Endothelial cell of umbilical vein (primary cell): ENCODE measurements around the gene LMBRD1. TPM values are rescaled to one million over a fixed set of nuclear protein-coding genes. Genes with fewer than 3 reads are reported as not detected.

Experiments
- BruUV-seq: library from RNA; stranded (reverse); fragments of 400-500 nt; replicated peaks from 2 replicates; lab custom pipeline; 2021; lab: Mats Ljungman, UMichigan
- CTCF ChIA-PET: fragments of 300-600, 350-600 bp; sonication (Branson Sonifier 250); formaldehyde crosslinking; loops from one replicate; lab custom pipeline; 2021; ENCODE audit warnings: antibody characterized with exemption, inconsistent platforms; lab: Charles Lee
- POLR2A ChIA-PET: fragments of 300-600, 350-600 bp; sonication (Branson Sonifier 250); formaldehyde crosslinking; loops from one replicate; lab custom pipeline; 2021; ENCODE audit warnings: antibody characterized with exemption, inconsistent platforms; lab: Charles Lee
- DNase-seq: peaks from one replicate; pipeline ENCODE4 v3.0.0-alpha.2; 2011; ENCODE audit warnings: low read depth, low spot score
- FAIRE-seq: peaks from 2 replicates; lab custom pipeline; 2011; peaks lifted over from hg19 to GRCh38; lab: Jason Lieb, UNC
- H2AFZ ChIP-seq: 2 replicates; pipeline ENCODE4 v1.6.0; 2012; ENCODE audit warnings: low read depth, low read length, control low read depth, inconsistent platforms
- H3K27ac ChIP-seq: 2 replicates; pipeline ENCODE4 v1.5.1; 2011; ENCODE audit warnings: low read depth, mild to moderate bottlenecking, control low read depth, low read length, moderate library complexity; ENCODE audit not compliant: insufficient read depth
- H3K27me3 ChIP-seq, 2 experiments: 2 replicates each; pipeline versions ENCODE4 v1.6.0 to v1.6.1; 2011; ENCODE audit warnings: low read length in 2 of 2, mixed read lengths in 1 of 2; ENCODE audit not compliant: control insufficient read depth in 2 of 2, insufficient read depth in 2 of 2
- H3K36me3 ChIP-seq, 2 experiments: 2 replicates in 1 of 2; 3 replicates in 1 of 2; pipeline ENCODE4 v1.5.1; 2011; ENCODE audit warnings: low read length in 2 of 2, mild to moderate bottlenecking in 1 of 2, moderate library complexity in 1 of 2; ENCODE audit not compliant: control insufficient read depth in 2 of 2, insufficient read depth in 2 of 2; ENCODE audit errors: extremely low read depth in 1 of 2
- H3K4me1 ChIP-seq: 3 replicates; pipeline ENCODE4 v1.5.1; 2011; ENCODE audit warnings: mild to moderate bottlenecking, low read length; ENCODE audit not compliant: control insufficient read depth, insufficient read depth; ENCODE audit errors: extremely low read depth
- H3K4me2 ChIP-seq: 2 replicates; pipeline ENCODE4 v1.6.1; 2011; ENCODE audit warnings: low read length, control low read depth, mixed read lengths; ENCODE audit not compliant: insufficient read depth
- H3K4me3 ChIP-seq, 3 experiments: fragments of 200-600 bp in 1 of 3; sonication (generic), shearing (Covaris generic) in 1 of 3; replicated peaks in 1 of 3; 2 replicates each; pipeline ENCODE4 v1.5.1; 2011 to 2016; ENCODE audit warnings: control low read depth in 3 of 3, low read length in 3 of 3, mild to moderate bottlenecking in 2 of 3, inconsistent platforms in 1 of 3, low read depth in 1 of 3, moderate library complexity in 1 of 3; ENCODE audit not compliant: insufficient read depth in 1 of 3
- H3K79me2 ChIP-seq: 2 replicates; pipeline ENCODE4 v1.6.0; 2012; ENCODE audit warnings: low read length, inconsistent platforms; ENCODE audit not compliant: control insufficient read depth, insufficient read depth
- H3K9ac ChIP-seq: replicated peaks from 2 replicates; pipeline ENCODE3; 2011; ENCODE audit warnings: low read length, control low read depth; ENCODE audit not compliant: insufficient read depth; ENCODE audit errors: extremely low read depth
- H3K9me1 ChIP-seq: replicated peaks from 3 replicates; pipeline ENCODE4 v1.6.0; 2011; ENCODE audit warnings: mild to moderate bottlenecking, low read length; ENCODE audit not compliant: control insufficient read depth, insufficient read depth; ENCODE audit errors: extremely low read depth
- H3K9me3 ChIP-seq: replicated peaks from 2 replicates; pipeline ENCODE4 v1.5.1; 2012; ENCODE audit warnings: low read length, inconsistent platforms; ENCODE audit not compliant: control insufficient read depth, insufficient read depth
- H4K20me1 ChIP-seq: replicated peaks from 2 replicates; pipeline ENCODE3; 2011; ENCODE audit warnings: mild to moderate bottlenecking, low read length; ENCODE audit not compliant: control insufficient read depth, insufficient read depth; ENCODE audit errors: extremely low read depth
- CTCF ChIP-seq, 2 donors: IDR thresholded peaks; 1 replicate in 1 of 2; 2 replicates in 1 of 2; pipeline ENCODE4 v1.5.1; 2011; ENCODE audit warnings: low read length in 2 of 2, mild to moderate bottlenecking in 2 of 2, moderate library complexity in 2 of 2, control low read depth in 1 of 2, inconsistent platforms in 1 of 2, low read depth in 1 of 2; ENCODE audit not compliant: insufficient read depth in 1 of 2; ENCODE audit errors: extremely low read depth in 1 of 2
- FOS ChIP-seq: IDR thresholded peaks from 2 replicates; pipeline ENCODE4 v1.6.1; 2011; ENCODE audit warnings: mild to moderate bottlenecking, low read length, moderate library complexity, borderline replicate concordance; ENCODE audit not compliant: insufficient read depth
- GATA2 ChIP-seq: IDR thresholded peaks from 2 replicates; pipeline ENCODE4 v1.7.0; 2011; ENCODE audit warnings: low read depth, mild to moderate bottlenecking, moderate library complexity, mixed read lengths, low read length; ENCODE audit not compliant: insufficient read length, insufficient read depth
- MAX ChIP-seq: IDR thresholded peaks from 2 replicates; pipeline ENCODE4 v1.6.1; 2011; ENCODE audit not compliant: insufficient read depth, insufficient read length
- MYC ChIP-seq: IDR thresholded peaks from one replicate; pipeline ENCODE4 v1.6.1; 2011; ENCODE audit warnings: mild to moderate bottlenecking, low read depth, low read length
- POLR2AphosphoS5 ChIP-seq: IDR thresholded peaks from 2 replicates; pipeline ENCODE4 v1.6.1; 2012; ENCODE audit warnings: low read depth, mild to moderate bottlenecking, control low read depth, low read length, moderate library complexity; ENCODE audit not compliant: insufficient read depth
- dilution Hi-C: fragments of 300-500 bp; cut with MboI; formaldehyde crosslinking; loops from one replicate; pipeline ENCODE4 v1.15.0; 2019; ENCODE audit warnings: low sequenced_read_pairs; ENCODE audit not compliant: extremely low pct_ligation_motif_present
- intact Hi-C: fragments of 100-400 bp; cut with micrococcal nuclease; formaldehyde crosslinking; loops from one replicate; pipeline ENCODE4 v1.10.0; 2022
- polyA plus RNA-seq, 4 experiments: library from polyadenylated mRNA; depleted of rRNA in 3 of 4; stranded (reverse) in 3 of 4; unstranded in 1 of 4; fragments of >200 nt; gene quantifications; 2 replicates each; pipeline versions ENCODE4 v1.2.1 to v1.2.3, GENCODE V29; 2011 to 2012; ENCODE audit warnings: missing spikeins in 1 of 4
- total RNA-seq: library from RNA; stranded (reverse); gene quantifications from 2 replicates; pipeline ENCODE4 v1.2.3, GENCODE V29; 2021

LMBRD1 gene
- total and polyA plus RNA-seq, 2 donors (not counting 3 experiments of a cell fraction or from before 2014, with no cell fraction given): 9.8 to 14.6 TPM

GRCh38 chr6:69771158-69771906 lies 25.5 kb downstream of the LMBRD1 start:
- H3K9me1 ChIP-seq: no peaks in the 10 kb centered on the region
- intact Hi-C loops (no loop called here), dilution Hi-C loops (no loop called here)
- H3K9me3 ChIP-seq: no peaks in the 10 kb centered on the region
- no peak for FAIRE-seq
- no peak overlapping the region for H3K4me3 ChIP-seq
- ChIA-PET POLR2A (no interaction called here), CTCF (no interaction called here)
- H2AFZ ChIP-seq: no peak overlapping the region
- no TSS peak for BruUV-seq
- H3K4me1 ChIP-seq: no peaks in the 10 kb centered on the region
- no peaks in the 10 kb centered on the region for H3K79me2 ChIP-seq
- no peaks in the 10 kb centered on the region for H4K20me1 ChIP-seq
- no peak for DNase-seq
- H3K36me3 ChIP-seq: no peaks in the 10 kb centered on the region
- no peak overlapping the region for H3K27ac ChIP-seq
- no peak overlapping the region for H3K4me2 ChIP-seq
- TF ChIP-seq FOS (no peak), MYC (no peak), POLR2AphosphoS5 (no peak), GATA2 (peak; percentile 9), CTCF (IDR thresholded peaks at IDR 0.05; ENCODE audit: extremely low read depth in 1 of 2, insufficient read depth in 1 of 2, low read depth in 1 of 2, low read length in 2 of 2) (no peak), MAX (no peak)
- no peak overlapping the region for H3K9ac ChIP-seq
- no peaks in the 10 kb centered on the region for H3K27me3 ChIP-seq
